Endometrial microvascular endothelial cells (primary cell): ENCODE measurements around the gene PIGT. TPM values are rescaled to one million over a fixed set of nuclear protein-coding genes. Genes with fewer than 3 reads are reported as not detected.

Experiments used
- in situ Hi-C: cut with HindIII; loops from 2 replicates; pipeline ENCODE4 v1.10.0; 2017; ENCODE audit warnings: low sequenced_read_pairs, low pct_unique_long_range_greater_than_20kb; ENCODE audit errors: inconsistent ontology term
- total RNA-seq: library from RNA; depleted of rRNA; stranded (reverse); fragments of >200 nt; gene quantifications from one replicate; pipeline ENCODE4 v1.2.3, GENCODE V29; 2015; ENCODE audit errors: inconsistent ontology term

PIGT gene
- total RNA-seq, 1 donor from 2014 or later = 84.6 TPM

GRCh38 chr20:45395114-45395415, 20.9 kb upstream of the PIGT start:
- in situ Hi-C loops = no loop called here

GRCh38 chr20:45399018-45399417, 16.9 kb upstream of the PIGT start:
- in situ Hi-C loops = no loop called here

- in situ Hi-C loops = no loop called here
Observed at GRCh38 chr20:45400346-45401031, 15.5 kb upstream of the PIGT start.

GRCh38 chr20:45402946-45403345, 13.0 kb upstream of the PIGT start:
- in situ Hi-C loops = no loop called here

GRCh38 chr20:45404438-45404837, 11.5 kb upstream of the PIGT start:
- in situ Hi-C loops = no loop called here

GRCh38 chr20:45405571-45406259, 10.2 kb upstream of the PIGT start:
- in situ Hi-C loops = no loop called here

- in situ Hi-C loops = no loop called here
Observed at GRCh38 chr20:45406260-45407066, 9.5 kb upstream of the PIGT start.

GRCh38 chr20:45407067-45407745, 8.7 kb upstream of the PIGT start:
- in situ Hi-C loops = no loop called here

GRCh38 chr20:45407783-45408645, 7.9 kb upstream of the PIGT start, which contains the start of gene DBNDD2:
DBNDD2 (plus strand) TSS chr20:45408289; CDS start chr20:45408468, 179 bp downstream.
- in situ Hi-C loops = no loop called here

- in situ Hi-C loops = no loop called here
Observed at GRCh38 chr20:45408646-45409213, 7.2 kb upstream of the PIGT start.

- in situ Hi-C loops = no loop called here
Observed at GRCh38 chr20:45409521-45410272, 6.2 kb upstream of the PIGT start.

- in situ Hi-C loops = no loop called here
Observed at GRCh38 chr20:45410887-45411286, 5.1 kb upstream of the PIGT start.

GRCh38 chr20:45412653-45413052, 3.3 kb upstream of the PIGT start:
- in situ Hi-C loops = no loop called here

- in situ Hi-C loops = no loop called here
Observed at GRCh38 chr20:45413479-45413878, 2.5 kb upstream of the PIGT start.

- in situ Hi-C loops = no loop called here
Observed at GRCh38 chr20:45416917-45417316, 976 bp downstream of the PIGT start.

GRCh38 chr20:45419188-45420091, 3.5 kb downstream of the PIGT start:
- in situ Hi-C loops = no loop called here

GRCh38 chr20:45420125-45420524, 4.2 kb downstream of the PIGT start:
- in situ Hi-C loops = no loop called here
